ENCODE measurements around the gene GAS1. TPM values are rescaled to one million over a fixed set of nuclear protein-coding genes. Genes with fewer than 3 reads are reported as not detected.

The GAS1 gene
- total RNA-seq, 6 experiments from 2014 or later = 0.93 to 3.7 (median 2.4) TPM

GRCh38 chr9:86968258-86968920 is 21.1 kb upstream of the GAS1 start:
- DNase-seq (no peak), ATAC-seq (no peak)
- no peak overlapping the region for H3K4me3 ChIP-seq
- intact Hi-C loops (cut with DNase I) = no loop called here
- TF ChIP-seq CTCF (IDR thresholded peaks at IDR 0.05) (no peak), POLR2A (IDR thresholded peaks at IDR 0.05) (no peak)
- no peak overlapping the region for H3K27ac ChIP-seq
- H3K27me3 ChIP-seq = no peaks in the 10 kb centered on the region
- 49% methylated on average over 6 of the region's 8 CpGs for WGBS (ENCODE audit: insufficient coverage, low coverage, low lambda C conversion rate, missing lambda C conversion rate)
- no peaks in the 10 kb centered on the region for H3K4me1 ChIP-seq
- H3K9me3 ChIP-seq = no peaks in the 10 kb centered on the region
- H3K36me3 ChIP-seq = no peaks in the 10 kb centered on the region

- no peaks in the 10 kb centered on the region for H3K4me1 ChIP-seq
- ATAC-seq = no peak
- no peaks in the 10 kb centered on the region for H3K9me3 ChIP-seq
Measured at GRCh38 chr9:86966852-86967511, 19.7 kb upstream of the GAS1 start.

GRCh38 chr9:86965636-86966395 is 18.5 kb upstream of the GAS1 start:
- TF ChIP-seq POLR2A (IDR thresholded peaks at IDR 0.05) (no peak), CTCF (IDR thresholded peaks at IDR 0.05) (no peak)

More at GRCh38 chr9:86966852-86967511, 19.7 kb upstream of the GAS1 start:
- intact Hi-C loops (cut with DNase I) = no loop called here
- Histone ChIP-seq H3K27me3 (no peaks in the 10 kb centered on the region), H3K36me3 (no peaks in the 10 kb centered on the region), H3K27ac (no peak overlapping the region), H3K4me3 (no peak overlapping the region)
- WGBS (ENCODE audit: insufficient coverage, low coverage, low lambda C conversion rate, missing lambda C conversion rate) = 65% methylated on average over 10 of the region's 10 CpGs
- TF ChIP-seq POLR2A (IDR thresholded peaks at IDR 0.05) = no peak
- TF ChIP-seq CTCF (IDR thresholded peaks at IDR 0.05) = no peak
- DNase-seq = no peak

GRCh38 chr9:86962692-86963091 is 15.4 kb upstream of the GAS1 start:
- H3K36me3 ChIP-seq = no peaks in the 10 kb centered on the region
- ATAC-seq (no peak), DNase-seq (no peak)
- H3K27ac ChIP-seq = no peak overlapping the region
- H3K4me1 ChIP-seq = no peaks in the 10 kb centered on the region
- TF ChIP-seq POLR2A (IDR thresholded peaks at IDR 0.05) (no peak), CTCF (IDR thresholded peaks at IDR 0.05) (no peak)
- no peak overlapping the region for H3K4me3 ChIP-seq
- intact Hi-C loops (cut with DNase I) = no loop called here
- WGBS (ENCODE audit: insufficient coverage, low coverage, low lambda C conversion rate, missing lambda C conversion rate) = 68% methylated on average over 9 of the region's 9 CpGs
- peaks cover 0 to 7% of the 10 kb centered on the region in 2 donors for H3K27me3 ChIP-seq
- no peaks in the 10 kb centered on the region for H3K9me3 ChIP-seq

More at GRCh38 chr9:86965636-86966395, 18.5 kb upstream of the GAS1 start:
- Histone ChIP-seq H3K4me1 (no peaks in the 10 kb centered on the region), H3K27ac (no peak overlapping the region), H3K27me3 (no peaks in the 10 kb centered on the region), H3K36me3 (no peaks in the 10 kb centered on the region), H3K9me3 (no peaks in the 10 kb centered on the region), H3K4me3 (no peak overlapping the region)
- 54% methylated on average over 5 of the region's 5 CpGs for WGBS (ENCODE audit: insufficient coverage, low coverage, low lambda C conversion rate, missing lambda C conversion rate)
- ATAC-seq = no peak
- DNase-seq = no peak
- intact Hi-C loops (cut with DNase I) = no loop called here

Data from right lobe of liver (tissue), 6 donors.